Spleen (tissue), 7 donors: Measurements from ENCODE around the gene PDE4B.

Source experiments
- CTCF ChIP-seq, 11 experiments: fragments of 200-600 bp in 7 of 11; fragments of 450-650 bp in 4 of 11; sonication (generic) in 4 of 11; IDR thresholded peaks in 8 of 11; conservative IDR thresholded peaks in 3 of 11; 1 replicate in 7 of 11; 2 replicates in 4 of 11; pipeline versions ENCODE4 v1.4.0 to v1.8.0; 2016 to 2021; ENCODE audit warnings: antibody characterized with exemption in 11 of 11, inconsistent platforms in 4 of 11, mild to moderate bottlenecking in 1 of 11
- POLR2A ChIP-seq, 3 donors: fragments of 450-650 bp; IDR thresholded peaks; one replicate each; pipeline ENCODE4 v1.5.1; 2017; ENCODE audit warnings: antibody characterized with exemption in 3 of 3, mild to moderate bottlenecking in 1 of 3
- POLR2AphosphoS5 ChIP-seq, 3 donors: sonication (generic); formaldehyde crosslinking; IDR thresholded peaks; one replicate each; pipeline ENCODE4 v1.5.1; 2017; ENCODE audit warnings: antibody characterized with exemption in 3 of 3
- donor health status: DM: no; HTN: no; CAD: no; lungs with moderate emphysema.
- donor health status: DM: no; HTN: no; CAD: no.
- donor health status: DM: no; HTN: no; CAD: no.

GRCh38 chr1:66327588-66327987 is 534.9 kb downstream of the PDE4B start:
- TF ChIP-seq CTCF (IDR thresholded peaks at IDR 0.05 in 8 of 11, conservative IDR thresholded peaks at IDR 0.05 in 3 of 11) (no peak), POLR2AphosphoS5 (IDR thresholded peaks at IDR 0.05) (no peak), POLR2A (IDR thresholded peaks at IDR 0.05) (no peak)
